HL-60 (cell line): ENCODE data around the gene NRIP1.

ENCODE experiments used
- CTCF ChIP-seq: IDR thresholded peaks from one replicate; pipeline ENCODE4 v1.5.1; 2011; ENCODE audit warnings: low read length, control low read depth, inconsistent platforms; ENCODE audit not compliant: insufficient read depth
- GABPA ChIP-seq: IDR thresholded peaks from 2 replicates; pipeline ENCODE4 v1.6.1; 2012; ENCODE audit warnings: low read depth
- POLR2AphosphoS5 ChIP-seq: IDR thresholded peaks from 2 replicates; pipeline ENCODE4 v1.6.1; 2012; ENCODE audit warnings: low read depth
- REST ChIP-seq: IDR thresholded peaks from 2 replicates; pipeline ENCODE4 v1.6.1; 2012; ENCODE audit warnings: low read depth; ENCODE audit not compliant: insufficient replicate concordance
- SPI1 ChIP-seq: IDR thresholded peaks from 2 replicates; pipeline ENCODE4 v1.6.1; 2012; ENCODE audit warnings: low read depth, mild to moderate bottlenecking, borderline replicate concordance

GRCh38 chr21:14956807-14957206 is 108.0 kb downstream of the NRIP1 start:
- no peak for TF ChIP-seq POLR2AphosphoS5
- no peak for TF ChIP-seq REST
- no peak for TF ChIP-seq CTCF
- no peak for TF ChIP-seq GABPA
- TF ChIP-seq SPI1 = no peak
